H1 (cell line): Measurements from ENCODE around the gene PTH1R. TPM values are rescaled to one million over a fixed set of nuclear protein-coding genes. Genes with fewer than 3 reads are reported as not detected.

ENCODE experiments used
- CTCF ChIA-PET: fragments of 300-600 bp; sonication (Branson Sonifier 250); formaldehyde crosslinking; loops from one replicate; lab custom pipeline; 2021; ENCODE audit not compliant: partially characterized antibody; lab: Charles Lee
- POLR2A ChIA-PET: fragments of 300-600 bp; sonication (Branson Sonifier 250); formaldehyde crosslinking; loops from one replicate; lab custom pipeline; 2021; ENCODE audit warnings: inconsistent platforms; ENCODE audit not compliant: partially characterized antibody; lab: Charles Lee
- DNase-seq, 2 experiments: peaks; one replicate each; pipeline versions ENCODE4 v3.0.0 to v3.0.0-alpha.2; 2010 to 2022; ENCODE audit warnings: low spot score in 2 of 2, low read depth in 1 of 2, mixed read lengths in 1 of 2
- FAIRE-seq: peaks from 2 replicates; lab custom pipeline; 2011; peaks lifted over from hg19 to GRCh38; lab: Jason Lieb, UNC
- H2AFZ ChIP-seq: 2 replicates; pipeline ENCODE4 v1.8.1; 2012; ENCODE audit warnings: low read length, inconsistent platforms
- H2AK5ac ChIP-seq: 2 replicates; pipeline ENCODE4 v1.6.1; 2013; ENCODE audit warnings: low read depth, low read length
- H2BK120ac ChIP-seq: replicated peaks from 2 replicates; pipeline ENCODE3; 2013; ENCODE audit warnings: low read depth, low read length, inconsistent platforms
- H2BK12ac ChIP-seq: 2 replicates; pipeline ENCODE4 v1.6.1; 2013; ENCODE audit warnings: low read depth, low read length
- H2BK15ac ChIP-seq: 2 replicates; pipeline ENCODE4 v1.6.1; 2013; ENCODE audit warnings: low read length
- H2BK20ac ChIP-seq: 2 replicates; pipeline ENCODE4 v1.6.1; 2013; ENCODE audit warnings: low read length
- H2BK5ac ChIP-seq: 2 replicates; pipeline ENCODE4 v1.6.1; 2013; ENCODE audit warnings: low read depth, low read length
- H3K14ac ChIP-seq: 2 replicates; pipeline ENCODE4 v1.6.1; 2013; ENCODE audit warnings: inconsistent platforms; ENCODE audit not compliant: insufficient read length
- H3K18ac ChIP-seq: 2 replicates; pipeline ENCODE4 v1.6.1; 2013; ENCODE audit warnings: low read length; ENCODE audit errors: extremely low read depth
- H3K23ac ChIP-seq: 2 replicates; pipeline ENCODE4 v1.6.1; 2013; ENCODE audit warnings: inconsistent platforms; ENCODE audit not compliant: insufficient read length
- H3K23me2 ChIP-seq: 2 replicates; pipeline ENCODE4 v1.6.1; 2013; ENCODE audit warnings: low read depth, low read length
- H3K27ac ChIP-seq: 2 replicates; pipeline ENCODE4 v1.6.1; 2011; ENCODE audit warnings: low read depth, low read length, inconsistent platforms
- H3K27me3 ChIP-seq, 4 experiments: replicated peaks in 1 of 4; 1 replicate in 1 of 4; 2 replicates in 3 of 4; pipeline versions ENCODE4 v1.6.1 to v1.8.1; 2011 to 2013; ENCODE audit warnings: low read length in 3 of 4, mild to moderate bottlenecking in 3 of 4, inconsistent platforms in 2 of 4, mixed read lengths in 2 of 4, moderate library complexity in 1 of 4; ENCODE audit not compliant: control insufficient read depth in 3 of 4, insufficient read depth in 3 of 4; ENCODE audit errors: extremely low read depth in 1 of 4
- H3K36me3 ChIP-seq, 4 experiments: 2 replicates each; pipeline versions ENCODE4 v1.6.1 to v1.8.1; 2011 to 2013; ENCODE audit warnings: mild to moderate bottlenecking in 4 of 4, low read length in 3 of 4, moderate library complexity in 2 of 4, control low read depth in 1 of 4, inconsistent platforms in 1 of 4; ENCODE audit not compliant: insufficient read depth in 4 of 4, control insufficient read depth in 2 of 4
- H3K4ac ChIP-seq: replicated peaks from 2 replicates; pipeline ENCODE3; 2013; ENCODE audit warnings: low read length, low read depth, mixed read lengths, inconsistent platforms; ENCODE audit not compliant: insufficient read length
- H3K4me1 ChIP-seq, 4 experiments: replicated peaks in 1 of 4; 1 replicate in 1 of 4; 2 replicates in 3 of 4; pipeline versions ENCODE4 v1.6.1 to v1.8.1; 2011 to 2013; ENCODE audit warnings: low read length in 3 of 4, inconsistent platforms in 2 of 4, mixed read lengths in 1 of 4; ENCODE audit not compliant: insufficient read depth in 4 of 4, control insufficient read depth in 3 of 4
- H3K4me2 ChIP-seq, 2 experiments: 2 replicates each; pipeline versions ENCODE4 v1.6.1 to v1.8.1; 2011 to 2013; ENCODE audit warnings: low read depth in 2 of 2, low read length in 2 of 2, control low read depth in 1 of 2, inconsistent platforms in 1 of 2, mild to moderate bottlenecking in 1 of 2; ENCODE audit not compliant: insufficient read depth in 1 of 2
- H3K4me3 ChIP-seq, 4 experiments: fragments of 200-600, 300-600 bp in 1 of 4; sonication (generic), shearing (Covaris generic), sonication (Bioruptor Twin) in 1 of 4; 2 replicates each; pipeline versions ENCODE4 v1.5.1 to v1.8.1; 2011 to 2016; ENCODE audit warnings: low read length in 4 of 4, low read depth in 3 of 4, control low read depth in 2 of 4, inconsistent platforms in 2 of 4, mild to moderate bottlenecking in 2 of 4, mixed read lengths in 1 of 4, moderate library complexity in 1 of 4; ENCODE audit not compliant: insufficient read depth in 2 of 4; ENCODE audit errors: extremely low read depth in 1 of 4
- H3K56ac ChIP-seq: replicated peaks from 2 replicates; pipeline ENCODE3; 2013; ENCODE audit warnings: low read depth, mild to moderate bottlenecking, mixed read lengths, low read length, inconsistent platforms; ENCODE audit not compliant: insufficient read length
- H3K79me1 ChIP-seq: 2 replicates; pipeline ENCODE4 v1.6.1; 2013; ENCODE audit warnings: low read depth, low read length, control low read depth
- H3K79me2 ChIP-seq, 2 experiments: 2 replicates each; pipeline versions ENCODE4 v1.6.1 to v1.8.1; 2012 to 2013; ENCODE audit warnings: low read length in 2 of 2, mild to moderate bottlenecking in 2 of 2, inconsistent platforms in 1 of 2; ENCODE audit not compliant: insufficient read depth in 2 of 2, control insufficient read depth in 1 of 2
- H3K9ac ChIP-seq, 4 experiments: replicated peaks in 1 of 4; 1 replicate in 1 of 4; 2 replicates in 3 of 4; pipeline versions ENCODE4 v1.6.1 to v1.8.1; 2011 to 2013; ENCODE audit warnings: low read depth in 3 of 4, low read length in 3 of 4, control low read depth in 2 of 4, mild to moderate bottlenecking in 2 of 4, moderate library complexity in 2 of 4, inconsistent platforms in 1 of 4; ENCODE audit errors: extremely low read depth in 1 of 4
- H3K9me3 ChIP-seq, 2 experiments: 2 replicates each; pipeline versions ENCODE4 v1.6.1 to v1.8.1; 2012 to 2013; ENCODE audit warnings: mild to moderate bottlenecking in 2 of 2, moderate library complexity in 2 of 2, control low read depth in 1 of 2, inconsistent platforms in 1 of 2, low read depth in 1 of 2, low read length in 1 of 2, mixed read lengths in 1 of 2; ENCODE audit not compliant: insufficient read depth in 2 of 2
- H4K20me1 ChIP-seq, 2 experiments: replicated peaks in 1 of 2; 2 replicates each; pipeline versions ENCODE3 to v1.8.1; 2011 to 2013; ENCODE audit warnings: inconsistent platforms in 2 of 2, low read length in 2 of 2, mild to moderate bottlenecking in 1 of 2; ENCODE audit not compliant: insufficient read depth in 2 of 2, control insufficient read depth in 1 of 2
- H4K5ac ChIP-seq: 2 replicates; pipeline ENCODE4 v1.6.1; 2013; ENCODE audit warnings: low read length, low read depth, mixed read lengths, inconsistent platforms; ENCODE audit not compliant: insufficient read length
- H4K8ac ChIP-seq: 2 replicates; pipeline ENCODE4 v1.8.0; 2013; ENCODE audit warnings: mild to moderate bottlenecking, moderate library complexity, low read length, inconsistent platforms; ENCODE audit not compliant: insufficient read depth; ENCODE audit errors: extremely low read depth
- H4K91ac ChIP-seq: replicated peaks from 2 replicates; pipeline ENCODE3; 2013; ENCODE audit warnings: low read length, mixed read lengths, inconsistent platforms; ENCODE audit not compliant: insufficient read length
- ATF2 ChIP-seq: IDR thresholded peaks from 2 replicates; pipeline ENCODE4 v1.6.1; 2012; ENCODE audit warnings: low read length, inconsistent platforms
- CBX8 ChIP-seq: fragments of 300-800, 300-1000 bp; sonication (generic); IDR thresholded peaks from 2 replicates; pipeline ENCODE4 v1.7.1; 2016; ENCODE audit warnings: low read depth, low read length, borderline replicate concordance
- EGR1 ChIP-seq: IDR thresholded peaks from 2 replicates; pipeline ENCODE4 v1.6.1; 2011; ENCODE audit warnings: low read depth, low read length, borderline replicate concordance
- HDAC2 ChIP-seq, 2 experiments: fragments of 300-600 bp in 1 of 2; sonication (generic) in 1 of 2; IDR thresholded peaks; 2 replicates each; pipeline ENCODE4 v1.6.1; 2011 to 2012; ENCODE audit warnings: low read depth in 2 of 2, low read length in 2 of 2, mild to moderate bottlenecking in 2 of 2, moderate library complexity in 2 of 2, borderline replicate concordance in 1 of 2, inconsistent platforms in 1 of 2
- JUND ChIP-seq: IDR thresholded peaks from 2 replicates; pipeline ENCODE4 v1.6.1; 2011; ENCODE audit warnings: mild to moderate bottlenecking, improper control_type of control experiment, low read length
- KDM5A ChIP-seq: fragments of 200-600 bp; IDR thresholded peaks from 2 replicates; pipeline ENCODE4 v1.7.1; 2012; ENCODE audit warnings: mild to moderate bottlenecking, low read length, inconsistent platforms, mixed read lengths
- PHF8 ChIP-seq: fragments of 200-600 bp; sonication (generic); conservative IDR thresholded peaks from 2 replicates; pipeline ENCODE4 v1.7.1; 2012; ENCODE audit warnings: low read depth, mild to moderate bottlenecking, inconsistent platforms, low read length, moderate library complexity
- POLR2A ChIP-seq, 2 experiments: IDR thresholded peaks; 1 replicate in 1 of 2; 2 replicates in 1 of 2; pipeline ENCODE4 v1.6.1; 2011; ENCODE audit warnings: low read depth in 2 of 2, low read length in 2 of 2, mild to moderate bottlenecking in 2 of 2; ENCODE audit errors: control extremely low read depth in 1 of 2
- RBBP5 ChIP-seq: IDR thresholded peaks from 2 replicates; pipeline ENCODE4 v1.7.1; 2012; ENCODE audit warnings: low read depth, mild to moderate bottlenecking, inconsistent platforms, low read length, moderate library complexity, borderline replicate concordance
- TAF1 ChIP-seq: IDR thresholded peaks from 2 replicates; pipeline ENCODE4 v1.6.1; 2011; ENCODE audit warnings: mild to moderate bottlenecking, low read depth, low read length
- TAF7 ChIP-seq: optimal IDR thresholded peaks from 2 replicates; pipeline ENCODE3; 2011; ENCODE audit warnings: low read depth, mild to moderate bottlenecking, inconsistent platforms, low read length, moderate library complexity, borderline replicate concordance
- TBP ChIP-seq: IDR thresholded peaks from 2 replicates; pipeline ENCODE4 v1.6.1; 2011; ENCODE audit warnings: low read depth, low read length, improper control_type of control experiment
- TCF12 ChIP-seq: IDR thresholded peaks from 2 replicates; pipeline ENCODE4 v1.6.1; 2011; ENCODE audit warnings: low read depth, mild to moderate bottlenecking, low read length
- WGBS, 2 experiments: shearing (Covaris generic) in 1 of 2; methylation state at CpG; one replicate each; pipeline versions ENCODE4 v1.1.6 to v1.1.7; 2013 to 2015; ENCODE audit warnings: low lambda C conversion rate in 2 of 2, mixed read lengths in 2 of 2, inconsistent platforms in 1 of 2, low coverage in 1 of 2, missing lambda C conversion rate in 1 of 2; ENCODE audit not compliant: insufficient replicate concordance in 2 of 2, insufficient coverage in 1 of 2, insufficient read length in 1 of 2; ENCODE audit errors: extremely low coverage in 1 of 2, missing lambda C conversion rate in 1 of 2; 5-methylcytosine and 5-hydroxymethylcytosine counted together
- polyA plus RNA-seq, 7 experiments: library from polyadenylated mRNA; depleted of rRNA in 3 of 7; stranded (reverse) in 5 of 7; unstranded in 2 of 7; fragments of >200 nt in 5 of 7; fragments of 200-250 nt in 2 of 7; gene quantifications; 1 replicate in 5 of 7; 2 replicates in 1 of 7; 4 replicates in 1 of 7; pipeline versions ENCODE4 v1.2.1 to v1.2.3, GENCODE V29; 2011 to 2013; ENCODE audit warnings: missing spikeins in 2 of 7, mixed read lengths in 2 of 7
- total RNA-seq: library from RNA; stranded (reverse); fragmentation: NEBNext Ultra II Directional; extraction: Animal tissue kit (Norgen Biotek cat#: 25700); gene quantifications from 2 replicates; pipeline ENCODE4 v1.2.1, GENCODE V29; 2021

PTH1R gene
- total and polyA plus RNA-seq, 2 of the 8 experiments (the other 6 are each of a cell fraction or from before 2014, with no cell fraction given) = 0.57 to 1.5 TPM

- H2BK20ac ChIP-seq = no peak overlapping the region
- 100% methylated on average over 1 of the region's 1 CpG; no CpG with 5 or more reads in 1 of the 2 experiments for WGBS, 2 experiments
- ChIA-PET CTCF (interaction anchor here (1.6 to 9.3 kb wide), 3 partner anchors 17 to 26 kb away, joined by 3 to 99 read pairs (median 4); no protein-coding TSS in a partner anchor), POLR2A (no interaction called here)
- no peak overlapping the region for H2AK5ac ChIP-seq
- DNase-seq = no peak
- no peak overlapping the region for H3K56ac ChIP-seq
- no peak overlapping the region for H3K27ac ChIP-seq
- H2BK12ac ChIP-seq = no peak overlapping the region
- TF ChIP-seq KDM5A (no peak), EGR1 (no peak), HDAC2 (IDR thresholded peaks at IDR 0.05; ENCODE audit: borderline replicate concordance in 1 of 2, low read depth in 2 of 2, low read length in 2 of 2) (no peak), TAF7 (no peak), PHF8 (no peak), CBX8 (no peak), JUND (no peak), TCF12 (no peak), RBBP5 (no peak), ATF2 (no peak), TAF1 (no peak), TBP (no peak), POLR2A (IDR thresholded peaks at IDR 0.05; ENCODE audit: control extremely low read depth in 1 of 2, low read depth in 2 of 2, low read length in 2 of 2) (no peak)
- TF ChIP-seq, all 59 proteins: peak for 0
- no peak overlapping the region for H3K23ac ChIP-seq
- H3K4me2 ChIP-seq = no peak overlapping the region
- no peaks in the 10 kb centered on the region for H3K23me2 ChIP-seq
- 0 out of 2 replicates have a peak, but pooled peaks cover 3% of the 10 kb centered on the region for H3K79me1 ChIP-seq
- H2BK15ac ChIP-seq = no peak overlapping the region
- FAIRE-seq = no peak
- no peak overlapping the region for H3K18ac ChIP-seq
- no peak overlapping the region for H3K4ac ChIP-seq
- H2BK5ac ChIP-seq = no peak overlapping the region
- H3K4me3 ChIP-seq = no peak overlapping the region
- no peaks in the 10 kb centered on the region for H3K27me3 ChIP-seq
- no peak overlapping the region for H4K5ac ChIP-seq
- peaks cover 24 to 49% (median 38%) of the 10 kb centered on the region in 4 experiments for H3K36me3 ChIP-seq
- no peak overlapping the region for H4K91ac ChIP-seq
- H3K14ac ChIP-seq = no peak overlapping the region
- no peak overlapping the region for H4K8ac ChIP-seq
- H3K9me3 ChIP-seq = peaks cover 3 to 4% of the 10 kb centered on the region in 2 experiments; a peak in 2 of 4 replicates
- H3K9ac ChIP-seq = no peak overlapping the region
- H3K4me1 ChIP-seq = no peaks in the 10 kb centered on the region
- H2BK120ac ChIP-seq = no peak overlapping the region
- H2AFZ ChIP-seq = no peak overlapping the region
- no peaks in the 10 kb centered on the region for H3K79me2 ChIP-seq
- H4K20me1 ChIP-seq = peaks cover 0 to 1% of the 10 kb centered on the region in 2 experiments
Measured at GRCh38 chr3:46918202-46918601, 40.7 kb downstream of the PTH1R start.
